H9 (cell line): ENCODE measurements around the gene MOB3B. TPM values are rescaled to one million over a fixed set of nuclear protein-coding genes. Genes with fewer than 3 reads are reported as not detected.
"Not testable (repeated sequence)": the region's sequence is repeated elsewhere in the genome, so short reads cannot be mapped to it uniquely, and the experiment has no call there.

ENCODE experiments used
- DNase-seq: peaks from one replicate; pipeline ENCODE4 v3.0.0-alpha.2; 2017
- H2AFZ ChIP-seq: one replicate; pipeline ENCODE4 v1.6.1; 2013; ENCODE audit warnings: mild to moderate bottlenecking, low read length, control low read depth, moderate library complexity
- H2AK5ac ChIP-seq: 2 replicates; pipeline ENCODE4 v1.6.1; 2013; ENCODE audit warnings: low read length, control low read depth, mixed read lengths; ENCODE audit not compliant: insufficient read length
- H2BK120ac ChIP-seq: one replicate; pipeline ENCODE4 v1.6.1; 2013; ENCODE audit warnings: low read depth, mild to moderate bottlenecking, low read length, control low read depth, inconsistent platforms; ENCODE audit not compliant: poor library complexity, severe bottlenecking
- H2BK12ac ChIP-seq: 2 replicates; pipeline ENCODE4 v1.6.1; 2013; ENCODE audit warnings: low read length, control low read depth, mixed read lengths, low read depth; ENCODE audit not compliant: insufficient read length
- H2BK15ac ChIP-seq: 2 replicates; pipeline ENCODE4 v1.6.1; 2013; ENCODE audit warnings: low read depth, low read length, control low read depth
- H2BK20ac ChIP-seq: one replicate; pipeline ENCODE4 v1.6.1; 2013; ENCODE audit warnings: low read depth, mild to moderate bottlenecking, low read length, control low read depth, inconsistent platforms; ENCODE audit not compliant: poor library complexity, severe bottlenecking
- H2BK5ac ChIP-seq: 2 replicates; pipeline ENCODE4 v1.6.1; 2013; ENCODE audit warnings: low read length, control low read depth, mixed read lengths; ENCODE audit not compliant: insufficient read length
- H3K14ac ChIP-seq: 2 replicates; pipeline ENCODE4 v1.6.1; 2013; ENCODE audit warnings: low read length, control low read depth; ENCODE audit not compliant: insufficient read depth
- H3K18ac ChIP-seq: 2 replicates; pipeline ENCODE4 v1.6.1; 2013; ENCODE audit warnings: low read depth, mild to moderate bottlenecking, mixed read lengths, low read length, control low read depth; ENCODE audit not compliant: insufficient read length
- H3K23ac ChIP-seq: 2 replicates; pipeline ENCODE4 v1.6.1; 2013; ENCODE audit warnings: low read length, control low read depth, mixed read lengths, low read depth; ENCODE audit not compliant: insufficient read length
- H3K23me2 ChIP-seq: 2 replicates; pipeline ENCODE4 v1.6.1; 2013; ENCODE audit warnings: low read depth, mild to moderate bottlenecking, mixed read lengths, low read length, control low read depth; ENCODE audit not compliant: insufficient read length, poor library complexity, severe bottlenecking
- H3K27ac ChIP-seq: 2 replicates; pipeline ENCODE4 v1.5.1; 2013; ENCODE audit warnings: low read length, control low read depth, mixed read lengths, low read depth; ENCODE audit not compliant: insufficient read length
- H3K27me3 ChIP-seq: 2 replicates; pipeline ENCODE4 v1.6.1; 2013; ENCODE audit warnings: low read length, control low read depth, inconsistent platforms; ENCODE audit not compliant: insufficient read depth
- H3K4ac ChIP-seq: 2 replicates; pipeline ENCODE4 v1.6.1; 2013; ENCODE audit warnings: low read depth, mild to moderate bottlenecking, control low read depth, inconsistent platforms, low read length, moderate library complexity
- H3K4me1 ChIP-seq: 2 replicates; pipeline ENCODE4 v1.6.1; 2013; ENCODE audit warnings: low read length, control low read depth, inconsistent platforms; ENCODE audit not compliant: insufficient read depth
- H3K4me2 ChIP-seq: 2 replicates; pipeline ENCODE4 v1.6.1; 2013; ENCODE audit warnings: low read length, control low read depth, mixed read lengths; ENCODE audit not compliant: insufficient read length, insufficient read depth
- H3K56ac ChIP-seq: 2 replicates; pipeline ENCODE4 v1.6.1; 2013; ENCODE audit warnings: low read depth, mild to moderate bottlenecking, mixed read lengths, low read length, control low read depth; ENCODE audit not compliant: insufficient read length
- H3K79me1 ChIP-seq: 2 replicates; pipeline ENCODE4 v1.6.1; 2013; ENCODE audit warnings: low read depth, mild to moderate bottlenecking, moderate library complexity, low read length, control low read depth, inconsistent platforms; ENCODE audit not compliant: insufficient read depth, poor library complexity, severe bottlenecking
- H3K79me2 ChIP-seq: 2 replicates; pipeline ENCODE4 v1.6.1; 2013; ENCODE audit warnings: low read length, control low read depth, inconsistent platforms; ENCODE audit not compliant: insufficient read depth
- H3K9ac ChIP-seq: 2 replicates; pipeline ENCODE4 v1.6.1; 2013; ENCODE audit warnings: low read length, control low read depth, mixed read lengths; ENCODE audit not compliant: insufficient read length; ENCODE audit errors: extremely low read depth
- H3K9me3 ChIP-seq: one replicate; pipeline ENCODE4 v1.6.1; 2013; ENCODE audit warnings: low read depth, low read length, inconsistent platforms; ENCODE audit not compliant: control insufficient read depth
- H3T11ph ChIP-seq: one replicate; pipeline ENCODE4 v1.6.1; 2013; ENCODE audit warnings: mild to moderate bottlenecking, low read length, control low read depth, inconsistent platforms
- H4K20me1 ChIP-seq: one replicate; pipeline ENCODE4 v1.6.1; 2013; ENCODE audit not compliant: control insufficient read depth, insufficient read length, insufficient read depth
- H4K5ac ChIP-seq: 2 replicates; pipeline ENCODE4 v1.6.1; 2013; ENCODE audit warnings: low read depth, mild to moderate bottlenecking, mixed read lengths, low read length, control low read depth; ENCODE audit not compliant: insufficient read length
- H4K8ac ChIP-seq: replicated peaks from 2 replicates; pipeline ENCODE4 v1.6.1; 2013; ENCODE audit warnings: low read length, control low read depth, mixed read lengths, low read depth; ENCODE audit not compliant: insufficient read length
- H4K91ac ChIP-seq: 2 replicates; pipeline ENCODE4 v1.6.1; 2013; ENCODE audit warnings: low read depth, mild to moderate bottlenecking, moderate library complexity, mixed read lengths, low read length, control low read depth; ENCODE audit not compliant: insufficient read length
- H3K27ac Mint-ChIP-seq, 3 experiments: 2 replicates in 2 of 3; 3 replicates in 1 of 3; pipeline ENCODE4 v1.8.0; 2020 to 2021; ENCODE audit warnings: mixed read lengths in 3 of 3, mild to moderate bottlenecking in 1 of 3, moderate library complexity in 1 of 3
- H3K27me3 Mint-ChIP-seq: 2 replicates; pipeline ENCODE4 v1.8.0; 2021; ENCODE audit warnings: low read depth, mild to moderate bottlenecking, moderate library complexity, mixed read lengths
- H3K36me3 Mint-ChIP-seq, 3 experiments: 2 replicates in 2 of 3; 3 replicates in 1 of 3; pipeline ENCODE4 v1.8.0; 2020 to 2021; ENCODE audit warnings: low read depth in 3 of 3, mixed read lengths in 3 of 3; ENCODE audit not compliant: insufficient read depth in 1 of 3
- H3K4me1 Mint-ChIP-seq, 2 experiments: 2 replicates each; pipeline ENCODE4 v1.8.0; 2020; ENCODE audit warnings: mixed read lengths in 2 of 2
- H3K4me3 Mint-ChIP-seq, 2 experiments: 2 replicates in 1 of 2; 3 replicates in 1 of 2; pipeline ENCODE4 v1.8.0; 2020 to 2021; ENCODE audit warnings: mild to moderate bottlenecking in 2 of 2, mixed read lengths in 2 of 2, moderate library complexity in 1 of 2
- H3K9me3 Mint-ChIP-seq, 2 experiments: 2 replicates in 1 of 2; 3 replicates in 1 of 2; pipeline ENCODE4 v1.8.0; 2020; ENCODE audit warnings: mild to moderate bottlenecking in 2 of 2, mixed read lengths in 2 of 2, moderate library complexity in 1 of 2
- WGBS: extraction: QIAGEN DNeasy Blood & Tissue Kit; methylation state at CpG from one replicate; pipeline ENCODE4 v1.1.7; 2013; ENCODE audit warnings: missing lambda C conversion rate, low lambda C conversion rate, mixed read lengths; ENCODE audit not compliant: insufficient read length; ENCODE audit errors: extremely low coverage; 5-methylcytosine and 5-hydroxymethylcytosine counted together
- total RNA-seq: library from RNA; stranded (reverse); gene quantifications from 2 replicates; pipeline ENCODE4 v1.2.1, GENCODE V29; 2021
- TF ChIP-seq, protein P1 (sequence below): fragments of 200-600 bp; sonication (generic); conservative IDR thresholded peaks from 3 replicates; pipeline ENCODE4 v1.8.0; 2021; ENCODE audit warnings: antibody characterized with exemption, mild to moderate bottlenecking

MOB3B gene
- total RNA-seq, 1 experiment from 2014 or later = 9.8 TPM

DNA sequence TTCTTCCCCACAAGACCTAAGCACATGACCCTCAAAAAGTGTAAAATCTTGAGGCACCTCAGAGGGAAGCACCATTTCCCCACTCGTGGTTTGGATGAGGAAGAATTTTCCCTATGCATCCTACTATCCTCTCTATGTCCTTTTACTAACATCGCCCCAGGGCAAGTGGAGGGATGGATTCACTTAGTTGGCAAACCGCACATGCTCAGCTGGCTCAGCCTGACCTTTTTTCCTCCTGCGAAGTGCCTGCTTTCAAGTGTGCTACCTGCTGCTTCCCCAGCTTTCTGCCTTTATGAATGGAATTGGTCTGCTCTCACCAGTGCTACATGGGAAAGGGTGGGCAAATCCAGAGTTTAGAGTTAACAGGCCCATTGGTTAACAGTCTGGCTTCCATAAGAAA lies 62.1 kb downstream of the MOB3B start:
- Mint-ChIP-seq H3K9me3 (no peaks in the 10 kb centered on the region), H3K27ac (no peak overlapping the region), H3K4me3 (no peak overlapping the region), H3K36me3 (no peaks in the 10 kb centered on the region; a peak in 3 of 7 replicates), H3K27me3 (no peaks in the 10 kb centered on the region), H3K4me1 (peaks cover 27 to 35% of the 10 kb centered on the region in 2 experiments)
- TF ChIP-seq, protein P1, sequence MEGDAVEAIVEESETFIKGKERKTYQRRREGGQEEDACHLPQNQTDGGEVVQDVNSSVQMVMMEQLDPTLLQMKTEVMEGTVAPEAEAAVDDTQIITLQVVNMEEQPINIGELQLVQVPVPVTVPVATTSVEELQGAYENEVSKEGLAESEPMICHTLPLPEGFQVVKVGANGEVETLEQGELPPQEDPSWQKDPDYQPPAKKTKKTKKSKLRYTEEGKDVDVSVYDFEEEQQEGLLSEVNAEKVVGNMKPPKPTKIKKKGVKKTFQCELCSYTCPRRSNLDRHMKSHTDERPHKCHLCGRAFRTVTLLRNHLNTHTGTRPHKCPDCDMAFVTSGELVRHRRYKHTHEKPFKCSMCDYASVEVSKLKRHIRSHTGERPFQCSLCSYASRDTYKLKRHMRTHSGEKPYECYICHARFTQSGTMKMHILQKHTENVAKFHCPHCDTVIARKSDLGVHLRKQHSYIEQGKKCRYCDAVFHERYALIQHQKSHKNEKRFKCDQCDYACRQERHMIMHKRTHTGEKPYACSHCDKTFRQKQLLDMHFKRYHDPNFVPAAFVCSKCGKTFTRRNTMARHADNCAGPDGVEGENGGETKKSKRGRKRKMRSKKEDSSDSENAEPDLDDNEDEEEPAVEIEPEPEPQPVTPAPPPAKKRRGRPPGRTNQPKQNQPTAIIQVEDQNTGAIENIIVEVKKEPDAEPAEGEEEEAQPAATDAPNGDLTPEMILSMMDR = no peak
- H2BK5ac ChIP-seq = no peak overlapping the region
- H2BK20ac ChIP-seq = no peak overlapping the region
- no peak overlapping the region for H4K5ac ChIP-seq
- no peak overlapping the region for H3K4me2 ChIP-seq
- H2BK12ac ChIP-seq = no peak overlapping the region
- no peak overlapping the region for H4K91ac ChIP-seq
- no peak overlapping the region for H2BK120ac ChIP-seq
- H3K18ac ChIP-seq = no peak overlapping the region
- no peaks in the 10 kb centered on the region for H3K9me3 ChIP-seq
- no peak overlapping the region for H3T11ph ChIP-seq
- no peak for DNase-seq
- no peaks in the 10 kb centered on the region for H3K79me1 ChIP-seq
- H4K8ac ChIP-seq = no peak overlapping the region
- peaks cover 4% of the 10 kb centered on the region for H3K4me1 ChIP-seq
- no peaks in the 10 kb centered on the region for H4K20me1 ChIP-seq
- no peak overlapping the region for H3K14ac ChIP-seq
- H3K23me2 ChIP-seq = no peaks in the 10 kb centered on the region
- H3K27me3 ChIP-seq = no peaks in the 10 kb centered on the region
- H3K4ac ChIP-seq = no peak overlapping the region
- no CpG with 5 or more reads among the region's 4 CpGs for WGBS
- H2BK15ac ChIP-seq = no peak overlapping the region
- no peak overlapping the region for H2AK5ac ChIP-seq
- H3K27ac ChIP-seq = no peak overlapping the region
- H3K79me2 ChIP-seq = no peaks in the 10 kb centered on the region
- no peak overlapping the region for H3K9ac ChIP-seq
- H3K56ac ChIP-seq = no peak overlapping the region
- H3K23ac ChIP-seq = no peak overlapping the region
- no peak overlapping the region for H2AFZ ChIP-seq

DNA sequence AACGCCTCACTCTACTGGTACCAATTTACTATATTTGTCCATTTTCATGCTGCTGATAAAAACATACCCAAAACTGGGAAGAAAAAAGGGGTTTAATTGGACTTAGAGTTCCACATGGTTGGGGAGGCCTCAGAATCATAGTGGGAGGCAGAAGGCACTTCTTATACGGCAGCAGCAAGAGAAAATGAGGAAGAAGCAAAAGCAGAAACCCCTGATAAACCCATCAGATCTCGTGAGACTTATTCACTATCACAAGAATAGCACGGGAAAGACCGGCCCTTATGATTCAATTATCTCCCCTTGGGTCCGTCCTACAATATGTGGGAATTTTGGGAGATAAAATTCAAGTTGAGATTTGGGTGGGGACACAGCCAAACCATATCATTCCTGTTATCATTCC lies 63.1 kb downstream of the MOB3B start:
- H3K4me1 Mint-ChIP-seq = peaks cover 25 to 30% of the 10 kb centered on the region in 2 experiments
- not testable (repeated sequence) for H3T11ph ChIP-seq

More for the DNA sequence above, 63.1 kb downstream of the MOB3B start:
- not testable (repeated sequence) for H3K36me3 Mint-ChIP-seq, H3K23ac ChIP-seq, H2AFZ ChIP-seq, H3K23me2 ChIP-seq, H2BK5ac ChIP-seq, H3K4me3 Mint-ChIP-seq, H3K14ac ChIP-seq, H3K27ac Mint-ChIP-seq, H2AK5ac ChIP-seq, H3K4me2 ChIP-seq, H4K8ac ChIP-seq, H2BK15ac ChIP-seq, H4K91ac ChIP-seq, H3K9me3 ChIP-seq, H3K56ac ChIP-seq, H3K27me3 ChIP-seq, H4K5ac ChIP-seq, H3K79me2 ChIP-seq, H3K27ac ChIP-seq, H3K9ac ChIP-seq, H2BK20ac ChIP-seq, H2BK120ac ChIP-seq, H3K27me3 Mint-ChIP-seq, H3K4ac ChIP-seq, H3K18ac ChIP-seq, H4K20me1 ChIP-seq, H2BK12ac ChIP-seq, H3K79me1 ChIP-seq, DNase-seq, H3K9me3 Mint-ChIP-seq, H3K4me1 ChIP-seq
- WGBS = no CpG with 5 or more reads among the region's 6 CpGs
